Suprapubic skin (tissue), 4 donors: Measurements from ENCODE around the gene CASTOR1. TPM values are rescaled to one million over a fixed set of nuclear protein-coding genes. Genes with fewer than 3 reads are reported as not detected.
A peak's percentile ranks its signal among the peaks of the same experiment; 100 is the strongest.

Source experiments
- DNase-seq, 2 donors: peaks; one replicate each; pipeline ENCODE4 v3.0.0-alpha.2; 2019; ENCODE audit warnings: low spot score in 2 of 2
- H3K27ac ChIP-seq: fragments of 200-600 bp; sonication (generic); one replicate; pipeline ENCODE4 v1.5.1; 2019
- H3K27me3 ChIP-seq: fragments of 200-600 bp; sonication (generic); one replicate; pipeline ENCODE4 v1.5.1; 2019
- H3K36me3 ChIP-seq: fragments of 200-600 bp; sonication (generic); one replicate; pipeline ENCODE4 v1.5.1; 2019
- H3K4me1 ChIP-seq: fragments of 200-600 bp; sonication (generic); one replicate; pipeline ENCODE4 v1.5.1; 2019
- H3K4me3 ChIP-seq: fragments of 200-600 bp; sonication (generic); one replicate; pipeline ENCODE4 v1.5.1; 2019; ENCODE audit warnings: mild to moderate bottlenecking
- H3K9me3 ChIP-seq: fragments of 200-600 bp; sonication (generic); one replicate; pipeline ENCODE4 v1.5.1; 2019
- CTCF ChIP-seq, 2 donors: fragments of 200-600 bp in 1 of 2; fragments of 450-650 bp in 1 of 2; sonication (generic) in 1 of 2; IDR thresholded peaks; one replicate each; pipeline ENCODE4 v1.5.1; 2016 to 2019; ENCODE audit warnings: antibody characterized with exemption in 2 of 2, mild to moderate bottlenecking in 1 of 2, moderate library complexity in 1 of 2
- EP300 ChIP-seq: sonication (generic); formaldehyde crosslinking; IDR thresholded peaks from one replicate; pipeline ENCODE4 v1.6.1; 2017; ENCODE audit warnings: antibody characterized with exemption
- POLR2A ChIP-seq, 2 donors: fragments of 450-650 bp; IDR thresholded peaks; one replicate each; pipeline ENCODE4 v1.6.1; 2017; ENCODE audit warnings: antibody characterized with exemption in 2 of 2, mild to moderate bottlenecking in 2 of 2, moderate library complexity in 2 of 2
- POLR2AphosphoS5 ChIP-seq, 3 donors: sonication (generic); formaldehyde crosslinking; IDR thresholded peaks; one replicate each; pipeline ENCODE4 v1.6.1; 2017; ENCODE audit warnings: antibody characterized with exemption in 3 of 3
- WGBS: methylation state at CpG from one replicate; pipeline ENCODE4 v1.1.5; 2018; 5-methylcytosine and 5-hydroxymethylcytosine counted together
- total RNA-seq, 4 donors: library from RNA; depleted of rRNA; stranded (reverse); fragments of >200 nt; gene quantifications; one replicate each; pipeline ENCODE4 v1.1.0, GENCODE V29; 2016

Gene CASTOR1
- total RNA-seq, 4 donors from 2014 or later = 16.3 to 22.8 (median 20.6) TPM

- Histone ChIP-seq H3K4me3 (no peak overlapping the region), H3K27me3 (no peaks in the 10 kb centered on the region), H3K27ac (peak overlapping the region; percentile 87), H3K4me1 (peaks cover 100% of the 10 kb centered on the region), H3K36me3 (no peaks in the 10 kb centered on the region), H3K9me3 (no peaks in the 10 kb centered on the region)
- no peak for DNase-seq
- 75% methylated on average over 2 of the region's 2 CpGs for WGBS
- TF ChIP-seq POLR2AphosphoS5 (IDR thresholded peaks at IDR 0.05) = no peak
- TF ChIP-seq CTCF (IDR thresholded peaks at IDR 0.05) = no peak
- TF ChIP-seq EP300 = no peak
- no peak for TF ChIP-seq POLR2A (IDR thresholded peaks at IDR 0.05)
Measured at GRCh38 chr22:30308093-30308492, 18.8 kb upstream of the CASTOR1 start.

GRCh38 chr22:30307041-30307574 is 17.8 kb upstream of the CASTOR1 start:
- H3K36me3 ChIP-seq = no peaks in the 10 kb centered on the region
- no peak for DNase-seq
- WGBS = 49% methylated on average over 4 of the region's 4 CpGs
- TF ChIP-seq EP300 (no peak), POLR2A (IDR thresholded peaks at IDR 0.05) (no peak), CTCF (IDR thresholded peaks at IDR 0.05) (no peak), POLR2AphosphoS5 (IDR thresholded peaks at IDR 0.05) (no peak)
- peaks cover 100% of the 10 kb centered on the region for H3K4me1 ChIP-seq
- peak overlapping the region; percentile 87 for H3K27ac ChIP-seq
- H3K9me3 ChIP-seq = no peaks in the 10 kb centered on the region
- H3K4me3 ChIP-seq = no peak overlapping the region
- no peaks in the 10 kb centered on the region for H3K27me3 ChIP-seq

GRCh38 chr22:30306627-30307011 is 17.3 kb upstream of the CASTOR1 start:
- no peak for DNase-seq
- WGBS = 86% methylated on average over 1 of the region's 1 CpG
- peaks cover 100% of the 10 kb centered on the region for H3K4me1 ChIP-seq
- no peaks in the 10 kb centered on the region for H3K36me3 ChIP-seq
- H3K27ac ChIP-seq = peak overlapping the region; percentile 87
- TF ChIP-seq EP300 (no peak), POLR2A (IDR thresholded peaks at IDR 0.05) (no peak), CTCF (IDR thresholded peaks at IDR 0.05) (no peak), POLR2AphosphoS5 (IDR thresholded peaks at IDR 0.05) (no peak)
- no peak overlapping the region for H3K4me3 ChIP-seq
- H3K9me3 ChIP-seq = no peaks in the 10 kb centered on the region
- H3K27me3 ChIP-seq = no peaks in the 10 kb centered on the region

GRCh38 chr22:30305906-30306626 is 16.8 kb upstream of the CASTOR1 start:
- H3K4me1 ChIP-seq = peaks cover 100% of the 10 kb centered on the region
- TF ChIP-seq POLR2AphosphoS5 (IDR thresholded peaks at IDR 0.05) (no peak), EP300 (no peak), POLR2A (IDR thresholded peaks at IDR 0.05) (no peak), CTCF (IDR thresholded peaks at IDR 0.05) (no peak)
- DNase-seq = no peak
- peaks cover 2% of the 10 kb centered on the region for H3K36me3 ChIP-seq
- H3K4me3 ChIP-seq = peak overlapping the region; percentile 22
- H3K27ac ChIP-seq = peak overlapping the region; percentile 87
- no peaks in the 10 kb centered on the region for H3K9me3 ChIP-seq
- WGBS = 46% methylated on average over 3 of the region's 3 CpGs
- H3K27me3 ChIP-seq = no peaks in the 10 kb centered on the region

- H3K27ac ChIP-seq = peak overlapping the region; percentile 87
- H3K4me3 ChIP-seq = peak overlapping the region; percentile 22
- no peaks in the 10 kb centered on the region for H3K27me3 ChIP-seq
- H3K36me3 ChIP-seq = peaks cover 7% of the 10 kb centered on the region
- peaks cover 100% of the 10 kb centered on the region for H3K4me1 ChIP-seq
- TF ChIP-seq CTCF (IDR thresholded peaks at IDR 0.05) (no peak), POLR2AphosphoS5 (IDR thresholded peaks at IDR 0.05) (peak in 1 of 3 donors; percentile 39), POLR2A (IDR thresholded peaks at IDR 0.05) (peak in 1 of 2 donors; percentile 43)
- no peaks in the 10 kb centered on the region for H3K9me3 ChIP-seq
- DNase-seq = peak in 1 of 2 donors; percentile 76
- WGBS = 4% methylated on average over 4 of the region's 4 CpGs
Measured at GRCh38 chr22:30305519-30305905, 16.2 kb upstream of the CASTOR1 start.
